Fibroblast of lung (primary cell): ENCODE data around the gene ZNF511. TPM values are rescaled to one million over a fixed set of nuclear protein-coding genes. Genes with fewer than 3 reads are reported as not detected.

Experiments used
- DNase-seq, 2 donors: peaks; one replicate each; pipeline versions ENCODE4 v3.0.0 to v3.0.0-alpha.2; 2010; ENCODE audit warnings: low read depth in 2 of 2
- H2AFZ ChIP-seq: 2 replicates; pipeline ENCODE4 v1.5.1; 2012; ENCODE audit warnings: low read length, control low read depth, inconsistent platforms
- H3K27ac ChIP-seq: 2 replicates; pipeline ENCODE4 v1.5.1; 2011; ENCODE audit warnings: low read length, control low read depth; ENCODE audit not compliant: insufficient read depth
- H3K27me3 ChIP-seq: 2 replicates; pipeline ENCODE4 v1.5.1; 2011; ENCODE audit warnings: mild to moderate bottlenecking, low read length; ENCODE audit not compliant: control insufficient read depth, insufficient read depth
- H3K36me3 ChIP-seq: 2 replicates; pipeline ENCODE4 v1.5.1; 2011; ENCODE audit warnings: low read length; ENCODE audit not compliant: control insufficient read depth, insufficient read depth
- H3K4me1 ChIP-seq: 2 replicates; pipeline ENCODE4 v1.5.1; 2011; ENCODE audit warnings: low read length; ENCODE audit not compliant: control insufficient read depth, insufficient read depth; ENCODE audit errors: extremely low read depth
- H3K4me2 ChIP-seq: 2 replicates; pipeline ENCODE4 v1.5.1; 2011; ENCODE audit warnings: low read length, control low read depth; ENCODE audit not compliant: insufficient read depth; ENCODE audit errors: extremely low read depth
- H3K4me3 ChIP-seq, 4 experiments: fragments of 200-600 bp in 1 of 4; sonication (generic) in 1 of 4; replicated peaks in 1 of 4; 2 replicates each; pipeline ENCODE4 v1.5.1; 2011 to 2016; ENCODE audit warnings: low read length in 4 of 4, low read depth in 3 of 4, mild to moderate bottlenecking in 3 of 4, control low read depth in 2 of 4, inconsistent platforms in 1 of 4, mixed read lengths in 1 of 4; ENCODE audit not compliant: insufficient read depth in 1 of 4; ENCODE audit errors: control extremely low read depth in 1 of 4
- H3K79me2 ChIP-seq: 2 replicates; pipeline ENCODE4 v1.5.1; 2012; ENCODE audit warnings: mild to moderate bottlenecking, low read length, inconsistent platforms; ENCODE audit not compliant: control insufficient read depth, insufficient read depth
- H3K9ac ChIP-seq: 2 replicates; pipeline ENCODE4 v1.5.1; 2011; ENCODE audit warnings: mild to moderate bottlenecking, low read length, control low read depth; ENCODE audit not compliant: insufficient read depth
- H3K9me3 ChIP-seq: 2 replicates; pipeline ENCODE4 v1.5.1; 2012; ENCODE audit warnings: low read depth, low read length; ENCODE audit not compliant: control insufficient read depth, insufficient read depth
- H4K20me1 ChIP-seq: 2 replicates; pipeline ENCODE4 v1.5.1; 2011; ENCODE audit warnings: low read length; ENCODE audit not compliant: control insufficient read depth, insufficient read depth; ENCODE audit errors: extremely low read depth
- CTCF ChIP-seq, 2 donors: IDR thresholded peaks in 1 of 2; conservative IDR thresholded peaks in 1 of 2; 1 replicate in 1 of 2; 2 replicates in 1 of 2; pipeline ENCODE4 v1.5.1; 2011 to 2012; ENCODE audit warnings: low read length in 2 of 2, control low read depth in 1 of 2, inconsistent platforms in 1 of 2, low read depth in 1 of 2, mild to moderate bottlenecking in 1 of 2
- EZH2 ChIP-seq: IDR thresholded peaks from 2 replicates; pipeline ENCODE4 v1.5.1; 2012; ENCODE audit warnings: low read length, control low read depth, mild to moderate bottlenecking; ENCODE audit errors: missing control alignments
- polyA plus RNA-seq, 2 donors: library from polyadenylated mRNA; depleted of rRNA in 1 of 2; stranded (reverse) in 1 of 2; unstranded in 1 of 2; fragments of >200 nt; gene quantifications; 2 replicates each; pipeline ENCODE4 v1.2.1, GENCODE V29; 2011 to 2012; ENCODE audit warnings: missing spikeins in 1 of 2
- total RNA-seq: library from RNA; depleted of rRNA; stranded (reverse); fragments of >200 nt; gene quantifications from 2 replicates; pipeline ENCODE4 v1.2.1, GENCODE V29; 2014

ZNF511 gene
- total and polyA plus RNA-seq, 2 donors (not counting 1 experiment from before 2014, with no cell fraction given) = 18.5 to 27.7 TPM

- no peak for DNase-seq
- Histone ChIP-seq H2AFZ (no peak overlapping the region), H4K20me1 (no peaks in the 10 kb centered on the region), H3K4me2 (no peak overlapping the region), H3K9me3 (no peaks in the 10 kb centered on the region), H3K4me1 (no peaks in the 10 kb centered on the region), H3K79me2 (no peaks in the 10 kb centered on the region), H3K9ac (no peak overlapping the region), H3K27me3 (peaks cover under 1% of the 10 kb centered on the region), H3K27ac (no peak overlapping the region), H3K4me3 (no peak overlapping the region), H3K36me3 (no peaks in the 10 kb centered on the region)
- TF ChIP-seq EZH2 = no peak
- TF ChIP-seq CTCF (conservative IDR thresholded peaks at IDR 0.05 in 1 of 2, IDR thresholded peaks at IDR 0.05 in 1 of 2; ENCODE audit: low read depth in 1 of 2, low read length in 2 of 2) = no peak
Observed at GRCh38 chr10:133341983-133342382, 33.3 kb downstream of the ZNF511 start.

GRCh38 chr10:133342942-133343341 lies 34.2 kb downstream of the ZNF511 start:
- H3K4me1 ChIP-seq = no peaks in the 10 kb centered on the region
- H3K79me2 ChIP-seq = no peaks in the 10 kb centered on the region
- no peaks in the 10 kb centered on the region for H3K36me3 ChIP-seq
- H3K9me3 ChIP-seq = no peaks in the 10 kb centered on the region
- H3K9ac ChIP-seq = no peak overlapping the region
- no peaks in the 10 kb centered on the region for H4K20me1 ChIP-seq
- DNase-seq = no peak
- no peak overlapping the region for H3K4me2 ChIP-seq
- no peaks in the 10 kb centered on the region for H3K27me3 ChIP-seq
- H3K27ac ChIP-seq = no peak overlapping the region
- no peak overlapping the region for H2AFZ ChIP-seq
- H3K4me3 ChIP-seq = no peak overlapping the region
- no peak for TF ChIP-seq CTCF (conservative IDR thresholded peaks at IDR 0.05 in 1 of 2, IDR thresholded peaks at IDR 0.05 in 1 of 2; ENCODE audit: low read depth in 1 of 2, low read length in 2 of 2)
- no peak for TF ChIP-seq EZH2

DNA sequence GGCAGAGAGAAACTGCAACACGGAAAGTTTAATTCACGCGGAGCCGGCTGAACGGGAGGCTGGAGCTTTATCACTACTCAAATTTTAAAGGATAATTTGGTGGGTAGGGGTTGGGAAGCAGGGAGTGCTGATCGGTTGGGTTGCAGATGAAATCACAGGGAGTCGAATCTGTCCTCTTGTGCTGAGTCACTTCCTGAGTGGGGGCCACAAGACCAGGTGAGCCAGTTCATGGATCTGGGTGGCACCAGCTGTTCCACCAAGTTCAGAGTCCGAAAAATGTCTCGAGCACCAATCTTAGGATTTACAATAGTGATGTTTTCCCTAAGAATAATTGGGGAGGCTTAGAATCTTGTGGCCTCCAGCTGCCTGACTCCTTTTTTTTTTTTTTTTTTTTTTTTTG lies 34.8 kb downstream of the ZNF511 start:
- DNase-seq = no peak
- no peak overlapping the region for H3K9ac ChIP-seq
- H4K20me1 ChIP-seq = no peaks in the 10 kb centered on the region
- H2AFZ ChIP-seq = no peak overlapping the region
- no peaks in the 10 kb centered on the region for H3K36me3 ChIP-seq
- no peak overlapping the region for H3K27ac ChIP-seq
- H3K4me3 ChIP-seq = no peak overlapping the region
- H3K9me3 ChIP-seq = no peaks in the 10 kb centered on the region
- no peak for TF ChIP-seq EZH2
- H3K27me3 ChIP-seq = no peaks in the 10 kb centered on the region
- no peak overlapping the region for H3K4me2 ChIP-seq
- no peaks in the 10 kb centered on the region for H3K4me1 ChIP-seq
- no peaks in the 10 kb centered on the region for H3K79me2 ChIP-seq
